Peyer's patch (tissue), 4 donors: Measurements from ENCODE around the gene LARP4B. TPM values are rescaled to one million over a fixed set of nuclear protein-coding genes. Genes with fewer than 3 reads are reported as not detected.
A peak's percentile ranks its signal among the peaks of the same experiment; 100 is the strongest.

ENCODE experiments used
- DNase-seq, 3 donors: peaks; one replicate each; pipeline ENCODE4 v3.0.0-alpha.2; 2017 to 2019
- H3K27ac ChIP-seq, 4 donors: fragments of 200-600 bp; sonication (generic); one replicate each; pipeline ENCODE4 v1.5.1; 2016 to 2019
- H3K27me3 ChIP-seq, 2 donors: fragments of 200-600 bp; sonication (generic); one replicate each; pipeline ENCODE4 v1.5.1; 2019
- H3K36me3 ChIP-seq, 3 donors: fragments of 200-600 bp; sonication (generic); one replicate each; pipeline ENCODE4 v1.5.1; 2016 to 2019
- H3K4me1 ChIP-seq, 4 donors: fragments of 200-600 bp; sonication (generic); one replicate each; pipeline ENCODE4 v1.5.1; 2016 to 2019
- H3K4me3 ChIP-seq, 4 donors: fragments of 200-600 bp; sonication (generic); 1 replicate in 3 of 4; 2 replicates in 1 of 4; pipeline ENCODE4 v1.5.1; 2016 to 2019; ENCODE audit warnings: mild to moderate bottlenecking in 1 of 4
- H3K9me3 ChIP-seq, 4 donors: fragments of 200-600 bp; sonication (generic); one replicate each; pipeline ENCODE4 v1.5.1; 2016 to 2019; ENCODE audit warnings: mild to moderate bottlenecking in 1 of 4
- CTCF ChIP-seq, 6 experiments: fragments of 450-650 bp in 4 of 6; fragments of 200-600 bp in 2 of 6; sonication (generic) in 1 of 6; IDR thresholded peaks; one replicate each; pipeline ENCODE4 v1.5.1; 2017 to 2019; ENCODE audit warnings: antibody characterized with exemption in 6 of 6, mild to moderate bottlenecking in 3 of 6, moderate library complexity in 1 of 6
- POLR2A ChIP-seq, 2 donors: fragments of 450-650 bp; IDR thresholded peaks; one replicate each; pipeline ENCODE4 v1.5.1; 2017; ENCODE audit warnings: antibody characterized with exemption in 2 of 2, mild to moderate bottlenecking in 2 of 2, moderate library complexity in 2 of 2
- total RNA-seq, 4 donors: library from RNA; depleted of rRNA; stranded (reverse); fragments of >200 nt; gene quantifications; one replicate each; pipeline ENCODE4 v1.1.0, GENCODE V29; 2016

Gene LARP4B
- total RNA-seq, 4 donors from 2014 or later = 77.2 to 106 (median 93.3) TPM

DNA sequence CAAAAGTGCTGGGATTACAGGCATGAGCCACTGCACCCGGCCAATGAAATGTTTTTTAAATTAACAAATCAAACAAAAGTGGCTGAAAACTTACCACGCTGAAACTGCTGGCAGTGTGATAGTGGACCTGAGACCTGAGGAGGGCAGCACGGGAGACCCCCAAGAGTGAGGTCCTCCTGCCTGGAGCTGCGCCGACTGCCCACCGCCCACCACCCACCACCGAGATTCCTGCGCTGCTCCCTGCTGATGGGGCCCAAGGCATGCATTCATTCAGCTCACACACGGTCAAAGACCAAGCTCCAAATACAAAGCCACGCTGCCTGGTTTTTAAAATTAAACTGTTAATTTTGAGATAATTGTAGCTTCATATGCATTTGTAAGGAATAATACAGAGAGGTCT, 16.4 kb upstream of the LARP4B start:
- DNase-seq = no peak
- no peak for TF ChIP-seq POLR2A (IDR thresholded peaks at IDR 0.05)
- no peak for TF ChIP-seq CTCF (IDR thresholded peaks at IDR 0.05)
- H3K27me3 ChIP-seq = no peaks in the 10 kb centered on the region
- H3K4me1 ChIP-seq = peaks cover 0 to 5% (median 2%) of the 10 kb centered on the region in 4 donors
- H3K4me3 ChIP-seq = no peak overlapping the region
- no peaks in the 10 kb centered on the region for H3K9me3 ChIP-seq
- H3K27ac ChIP-seq = no peak overlapping the region
- H3K36me3 ChIP-seq = no peaks in the 10 kb centered on the region

GRCh38 chr10:947051-947450, 15.5 kb upstream of the LARP4B start:
- no peaks in the 10 kb centered on the region for H3K36me3 ChIP-seq

GRCh38 chr10:945778-946177, 14.3 kb upstream of the LARP4B start:
- Histone ChIP-seq H3K9me3 (no peaks in the 10 kb centered on the region), H3K27me3 (no peaks in the 10 kb centered on the region), H3K4me1 (peaks cover 0 to 5% (median 2%) of the 10 kb centered on the region in 4 donors), H3K36me3 (no peaks in the 10 kb centered on the region), H3K4me3 (no peak overlapping the region), H3K27ac (no peak overlapping the region)
- no peak for TF ChIP-seq POLR2A (IDR thresholded peaks at IDR 0.05)
- TF ChIP-seq CTCF (IDR thresholded peaks at IDR 0.05) = no peak
- DNase-seq = no peak

More at GRCh38 chr10:947051-947450, 15.5 kb upstream of the LARP4B start:
- Histone ChIP-seq H3K27ac (no peak overlapping the region), H3K9me3 (no peaks in the 10 kb centered on the region), H3K4me1 (peaks cover 0 to 5% (median 2%) of the 10 kb centered on the region in 4 donors), H3K4me3 (no peak overlapping the region), H3K27me3 (no peaks in the 10 kb centered on the region)
- TF ChIP-seq CTCF (IDR thresholded peaks at IDR 0.05) = no peak
- no peak for TF ChIP-seq POLR2A (IDR thresholded peaks at IDR 0.05)
- DNase-seq = no peak

GRCh38 chr10:944034-944831, 12.7 kb upstream of the LARP4B start:
- peak; percentile 25 to 79 (median 68) for DNase-seq
- peak overlapping the region in 3 of 4 donors; percentile 26 to 51 (median 49) for H3K27ac ChIP-seq
- H3K27me3 ChIP-seq = no peaks in the 10 kb centered on the region

DNA sequence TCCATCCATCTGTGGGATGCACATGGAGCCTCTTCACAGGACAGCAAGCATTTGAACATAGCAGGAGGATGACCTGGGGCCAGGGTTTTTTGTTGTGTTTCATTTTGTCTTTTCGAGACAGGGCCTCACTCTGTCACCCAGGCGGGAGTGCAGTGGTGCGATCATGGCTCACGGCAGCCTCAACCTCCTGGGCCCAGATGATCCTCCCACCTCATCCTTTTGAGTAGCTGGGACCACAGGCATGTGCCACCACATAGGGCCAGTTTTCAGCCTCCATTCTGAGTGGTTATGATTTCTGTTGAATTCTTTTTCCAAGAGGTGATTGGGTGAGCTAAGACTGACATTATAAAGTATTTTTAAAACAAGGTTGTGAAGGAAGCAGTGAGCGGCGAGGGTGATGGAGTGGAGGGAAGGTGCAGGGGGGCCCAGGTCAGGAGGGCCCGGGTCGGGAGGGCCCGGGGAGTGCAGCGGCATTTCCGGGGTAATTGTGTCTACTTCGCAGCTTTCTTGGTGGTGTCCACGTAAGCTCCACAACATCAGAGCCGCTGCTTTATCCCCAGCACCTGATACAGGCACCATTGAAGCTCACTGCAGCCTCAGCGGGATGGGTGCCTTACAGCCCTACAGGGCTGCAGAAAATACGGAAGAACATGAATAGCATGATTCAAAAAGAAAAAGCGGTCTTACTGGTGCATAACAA, 12.0 kb upstream of the LARP4B start:
- Histone ChIP-seq H3K9me3 (no peaks in the 10 kb centered on the region), H3K27me3 (no peaks in the 10 kb centered on the region), H3K27ac (no peak overlapping the region), H3K4me3 (no peak overlapping the region), H3K4me1 (peaks cover 0 to 5% (median 2%) of the 10 kb centered on the region in 4 donors), H3K36me3 (no peaks in the 10 kb centered on the region)
- no peak for DNase-seq
- TF ChIP-seq CTCF (IDR thresholded peaks at IDR 0.05) = no peak
- TF ChIP-seq POLR2A (IDR thresholded peaks at IDR 0.05) = no peak

More at GRCh38 chr10:944034-944831, 12.7 kb upstream of the LARP4B start:
- TF ChIP-seq POLR2A (IDR thresholded peaks at IDR 0.05) (no peak), CTCF (IDR thresholded peaks at IDR 0.05) (no peak)
- Histone ChIP-seq H3K36me3 (no peaks in the 10 kb centered on the region), H3K9me3 (no peaks in the 10 kb centered on the region), H3K4me3 (peak overlapping the region in 1 of 4 donors; percentile 20), H3K4me1 (peaks cover 0 to 5% (median 2%) of the 10 kb centered on the region in 4 donors)
